ENCODE data around the gene SLC30A1. TPM values are rescaled to one million over a fixed set of nuclear protein-coding genes. Genes with fewer than 3 reads are reported as not detected.

SLC30A1 gene
- total RNA-seq, 1 donor from 2014 or later = 6.9 TPM

DNA sequence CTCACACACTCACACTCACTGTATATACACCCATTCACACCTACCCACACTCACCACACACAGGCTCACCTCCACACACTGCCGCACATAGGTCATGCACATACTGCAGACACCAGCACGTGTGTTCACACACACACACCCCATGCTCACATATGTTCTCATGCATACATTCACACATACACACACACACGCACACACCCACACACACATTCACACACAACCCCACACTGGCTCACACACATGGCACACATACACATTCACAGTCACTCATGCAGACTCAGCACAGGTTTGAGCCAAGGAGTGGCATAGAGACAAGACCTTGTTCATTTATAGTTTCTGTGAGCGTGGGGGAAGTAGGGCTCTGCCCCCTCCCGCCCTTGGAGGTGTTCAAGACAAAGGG, 41.1 kb upstream of the SLC30A1 start:
- no peak for TF ChIP-seq CTCF (conservative IDR thresholded peaks at IDR 0.05; ENCODE audit: low read depth, low read length)
- H3K4me3 ChIP-seq (ENCODE audit: low read depth, low read length) = no peak overlapping the region
- DNase-seq (ENCODE audit: low read depth) = no peak

- TF ChIP-seq CTCF (conservative IDR thresholded peaks at IDR 0.05; ENCODE audit: low read depth, low read length) = no peak
- no peak overlapping the region for H3K4me3 ChIP-seq (ENCODE audit: low read depth, low read length)
These were observed 40.4 kb upstream of the SLC30A1 start for GRCh38 chr1:211619033-211619996.

GRCh38 chr1:211616965-211617297, 38.0 kb upstream of the SLC30A1 start:
- no peak overlapping the region for H3K4me3 ChIP-seq (ENCODE audit: low read depth, low read length)
- DNase-seq (ENCODE audit: low read depth) = no peak
- TF ChIP-seq CTCF (conservative IDR thresholded peaks at IDR 0.05; ENCODE audit: low read depth, low read length) = no peak

More at GRCh38 chr1:211619033-211619996, 40.4 kb upstream of the SLC30A1 start:
- no peak for DNase-seq (ENCODE audit: low read depth)

DNA sequence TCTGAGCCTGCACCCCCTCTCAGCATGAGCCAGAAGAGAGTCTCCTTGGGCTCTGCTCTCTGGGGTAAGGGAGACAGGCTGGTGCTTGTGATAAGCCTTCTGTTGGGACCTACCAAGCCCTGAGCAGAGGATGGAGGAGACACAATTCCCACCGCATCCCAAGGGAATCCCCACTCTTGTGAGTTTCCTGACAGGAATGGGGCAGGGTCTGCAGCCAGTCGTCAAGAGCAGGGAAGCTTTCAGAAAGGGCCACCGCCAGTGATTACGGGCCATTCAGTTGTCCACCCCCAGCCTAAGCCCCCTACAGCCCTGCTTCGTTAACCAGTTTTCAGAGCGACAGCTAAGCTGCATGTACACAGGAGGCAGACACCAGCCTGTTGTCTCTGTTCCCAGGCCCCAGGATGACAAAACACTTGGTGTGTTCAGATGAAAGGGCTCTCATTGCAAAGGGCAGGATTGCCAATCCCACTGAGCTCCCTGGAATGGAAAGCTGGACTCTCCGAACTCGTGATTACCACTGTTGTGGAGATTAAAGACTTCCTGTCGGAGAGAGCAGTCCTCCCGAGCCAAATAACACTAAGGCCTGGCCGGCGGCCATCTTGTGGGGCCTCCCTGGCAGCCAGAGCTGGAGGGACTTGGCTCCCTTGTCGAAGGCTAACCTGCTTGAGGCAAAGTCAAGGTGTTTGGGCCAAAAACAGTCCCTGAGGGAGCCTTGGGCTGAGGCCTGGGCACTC, 37.4 kb upstream of the SLC30A1 start:
- no peak for DNase-seq (ENCODE audit: low read depth)
- H3K4me3 ChIP-seq (ENCODE audit: low read depth, low read length) = no peak overlapping the region
- TF ChIP-seq CTCF (conservative IDR thresholded peaks at IDR 0.05; ENCODE audit: low read depth, low read length) = no peak

DNA sequence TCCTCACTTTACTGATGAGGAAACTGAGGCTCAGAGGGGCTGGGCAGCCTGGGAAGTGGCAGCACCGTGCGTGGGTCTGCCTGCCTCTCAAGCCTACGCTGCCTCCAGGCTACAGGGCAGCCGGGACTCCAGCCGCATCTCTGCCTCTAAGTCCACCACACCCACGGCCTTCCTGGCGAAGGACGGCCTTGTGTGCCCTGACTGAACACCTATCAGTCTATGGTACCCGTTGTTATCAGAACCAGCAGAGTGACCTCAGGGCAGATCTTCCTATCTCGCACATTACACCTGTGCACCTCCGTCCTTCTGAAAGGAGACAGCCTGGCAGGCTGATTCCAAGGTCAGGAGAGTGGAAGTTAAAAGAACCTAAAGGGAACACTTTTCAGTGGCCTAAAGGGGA, 35.7 kb upstream of the SLC30A1 start:
- TF ChIP-seq CTCF (conservative IDR thresholded peaks at IDR 0.05; ENCODE audit: low read depth, low read length) = no peak
- DNase-seq (ENCODE audit: low read depth) = no peak
- H3K4me3 ChIP-seq (ENCODE audit: low read depth, low read length) = no peak overlapping the region

- TF ChIP-seq CTCF (conservative IDR thresholded peaks at IDR 0.05; ENCODE audit: low read depth, low read length) = no peak
These were observed 35.0 kb upstream of the SLC30A1 start for GRCh38 chr1:211613951-211614350.

More at GRCh38 chr1:211613951-211614350, 35.0 kb upstream of the SLC30A1 start:
- DNase-seq (ENCODE audit: low read depth) = no peak
- H3K4me3 ChIP-seq (ENCODE audit: low read depth, low read length) = no peak overlapping the region
